Ovary (tissue), 3 donors: Measurements from ENCODE around the gene FADS2.

ENCODE experiments used
- CTCF ChIP-seq, 3 donors: fragments of 450-650 bp in 2 of 3; fragments of 200-600 bp in 1 of 3; IDR thresholded peaks; one replicate each; pipeline versions ENCODE4 v1.5.1 to v1.8.0; 2016 to 2022; ENCODE audit warnings: antibody characterized with exemption in 3 of 3, mild to moderate bottlenecking in 1 of 3
- EP300 ChIP-seq: sonication (generic); formaldehyde crosslinking; IDR thresholded peaks from one replicate; pipeline ENCODE4 v1.6.1; 2017; ENCODE audit warnings: antibody characterized with exemption
- POLR2A ChIP-seq: fragments of 450-650 bp; IDR thresholded peaks from one replicate; pipeline ENCODE4 v1.6.1; 2017; ENCODE audit warnings: antibody characterized with exemption, mild to moderate bottlenecking, moderate library complexity
- donor health status: DM: no; HTN: no; CAD: no.

- no peak for TF ChIP-seq POLR2A
- no peak for TF ChIP-seq CTCF (IDR thresholded peaks at IDR 0.05)
- no peak for TF ChIP-seq EP300
Observed at GRCh38 chr11:61793083-61793828, 34.8 kb upstream of the FADS2 start.
